Stimulated activated CD8-positive, alpha-beta memory T cell treated with anti-CD3 and anti-CD28 coated beads, Interleukin-4, amount 100 ng/mL, for 4 hours (primary cell): ENCODE measurements around the gene PIEZO2.

Experiments
- DNase-seq, 2 donors: peaks; one replicate each; pipeline ENCODE4 v3.0.0-alpha.2; 2020; ENCODE audit warnings: low read depth in 2 of 2, low spot score in 1 of 2

Gene PIEZO2

DNA sequence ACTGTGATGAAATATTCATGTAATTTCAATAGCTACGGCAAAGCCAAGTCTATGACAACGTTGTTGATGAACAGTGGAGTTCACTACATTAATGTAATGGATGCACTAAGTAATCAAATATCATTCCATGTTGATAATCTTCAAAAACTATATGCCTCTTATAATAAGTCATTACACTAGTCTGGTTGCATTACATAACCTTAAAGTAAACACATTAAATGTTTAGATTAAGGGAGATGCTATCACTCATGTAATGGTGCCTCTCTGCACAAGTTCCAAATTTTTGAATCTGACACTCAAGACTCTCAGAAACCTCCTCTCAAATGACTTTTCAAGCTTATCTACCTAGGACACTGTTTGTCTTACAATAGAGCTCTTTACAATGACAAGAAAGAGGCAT, 35.4 kb downstream of the PIEZO2 start:
- no peak for DNase-seq

DNA sequence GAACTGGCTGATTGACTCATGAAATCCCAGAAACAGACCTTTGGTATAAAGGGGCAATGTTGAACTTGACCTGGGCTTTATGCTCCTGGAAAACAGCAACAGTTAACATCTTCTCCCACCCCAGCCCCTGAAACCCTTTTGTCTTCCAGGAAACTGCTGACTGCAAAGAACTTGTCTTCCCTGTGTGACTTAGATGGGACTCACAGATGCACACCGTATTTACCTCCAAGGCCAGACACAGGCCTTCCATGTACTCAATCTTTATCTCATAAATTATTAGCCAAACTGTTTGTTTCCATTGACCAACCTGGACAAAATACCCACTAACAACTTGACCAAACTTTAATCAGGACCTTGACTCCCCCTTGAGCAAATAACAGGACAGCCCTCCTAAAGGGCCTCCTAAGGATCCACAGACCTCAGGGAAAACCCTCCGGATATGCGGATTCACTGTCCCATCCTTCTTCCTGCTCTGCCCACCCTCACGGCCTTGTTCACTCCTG, 36.3 kb downstream of the PIEZO2 start:
- DNase-seq: no peak

DNA sequence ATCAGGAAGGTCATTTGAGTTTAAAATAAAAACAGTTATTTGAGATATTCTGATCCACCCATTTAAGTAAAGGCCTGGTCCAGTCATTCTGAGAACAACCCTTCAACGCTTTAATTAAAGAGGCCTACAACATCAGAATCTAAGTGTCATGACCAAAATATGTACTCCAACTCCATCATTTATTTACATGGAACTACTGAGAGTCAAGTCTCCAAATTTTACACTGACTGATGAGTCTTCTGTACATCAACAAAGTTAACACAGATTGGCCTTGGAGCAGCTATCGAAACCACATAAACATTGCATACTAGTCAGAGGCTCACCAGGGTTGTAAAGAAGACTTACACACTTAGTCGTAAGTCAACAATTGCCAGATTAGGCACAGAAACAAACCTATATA, 37.1 kb downstream of the PIEZO2 start:
- DNase-seq: no peak

DNA sequence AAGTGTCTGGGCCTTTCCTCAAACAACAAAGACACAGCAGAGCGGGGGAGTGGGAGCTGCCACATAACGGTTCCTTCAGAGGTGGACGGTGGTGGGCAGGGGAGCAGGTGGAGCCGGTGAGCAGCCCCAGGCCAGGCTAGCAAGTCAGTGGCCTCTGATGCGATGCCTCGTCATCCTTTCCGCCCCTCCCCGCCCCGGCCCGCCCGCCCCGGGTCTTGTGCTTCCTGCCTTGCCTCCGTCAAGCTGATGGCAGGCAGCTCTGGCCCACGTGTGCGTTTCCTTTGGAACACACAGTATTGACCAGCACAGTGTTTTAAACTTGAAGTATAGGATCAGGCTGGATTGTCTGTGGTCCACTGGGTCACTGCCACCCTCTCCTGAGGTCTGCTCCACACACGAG, 38.9 kb downstream of the PIEZO2 start:
- DNase-seq: no peak

DNA sequence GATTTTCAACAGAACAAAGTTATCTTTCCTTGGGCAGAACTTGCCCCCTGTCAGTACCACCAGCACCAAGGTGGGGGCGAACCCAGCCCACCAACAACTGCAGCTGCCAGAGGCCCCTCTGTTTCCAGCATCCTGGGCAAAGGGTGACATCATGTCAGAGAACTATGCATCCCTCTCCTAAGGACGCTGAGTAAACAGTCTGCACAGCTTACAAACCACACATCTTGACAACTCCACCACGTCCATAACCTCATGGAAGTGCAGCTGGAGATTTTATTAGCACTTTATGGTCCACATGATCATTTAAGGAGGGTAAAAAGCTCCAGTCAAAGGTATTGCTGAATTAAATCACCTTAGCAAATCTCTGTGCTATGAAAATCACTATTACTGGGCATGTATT, 40.4 kb downstream of the PIEZO2 start:
- DNase-seq: no peak

DNA sequence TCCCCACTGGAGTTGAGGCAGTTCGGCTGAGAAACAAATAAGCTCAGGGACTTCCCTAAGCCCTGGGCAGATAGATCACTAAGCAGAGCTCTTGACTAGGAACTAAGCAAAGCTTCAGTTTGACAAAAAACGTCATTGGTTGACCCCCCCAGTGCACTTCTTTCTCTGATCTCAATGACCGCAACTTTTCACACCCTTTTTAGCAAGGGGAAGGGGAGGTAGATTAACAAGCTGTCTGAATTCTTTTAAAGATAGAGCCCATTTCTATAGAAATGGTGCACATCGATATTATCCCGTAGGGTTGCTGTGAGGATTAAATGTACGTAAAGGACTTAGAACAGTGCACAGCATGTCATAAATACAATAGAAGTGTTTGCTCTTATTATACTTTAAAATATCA, 42.5 kb downstream of the PIEZO2 start:
- no peak for DNase-seq

DNA sequence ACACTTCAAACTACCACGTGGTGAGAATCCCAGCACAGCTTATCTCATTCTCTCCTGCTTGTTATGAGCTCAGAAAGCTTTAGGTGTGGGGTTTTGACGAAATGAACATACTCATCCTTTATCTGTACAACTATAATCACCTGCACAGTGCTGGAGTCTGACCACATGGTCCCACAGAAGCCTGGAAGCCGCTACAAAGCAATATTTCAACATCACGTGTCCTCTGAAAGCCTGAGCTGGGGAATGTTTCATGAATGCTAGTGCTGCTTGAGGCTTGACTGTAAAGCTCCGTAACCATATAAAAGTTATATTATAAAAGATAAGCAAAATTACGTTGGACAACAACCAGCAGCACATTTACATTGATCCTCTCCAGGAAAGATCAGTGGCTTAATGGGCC, 43.9 kb downstream of the PIEZO2 start:
- no peak for DNase-seq

DNA sequence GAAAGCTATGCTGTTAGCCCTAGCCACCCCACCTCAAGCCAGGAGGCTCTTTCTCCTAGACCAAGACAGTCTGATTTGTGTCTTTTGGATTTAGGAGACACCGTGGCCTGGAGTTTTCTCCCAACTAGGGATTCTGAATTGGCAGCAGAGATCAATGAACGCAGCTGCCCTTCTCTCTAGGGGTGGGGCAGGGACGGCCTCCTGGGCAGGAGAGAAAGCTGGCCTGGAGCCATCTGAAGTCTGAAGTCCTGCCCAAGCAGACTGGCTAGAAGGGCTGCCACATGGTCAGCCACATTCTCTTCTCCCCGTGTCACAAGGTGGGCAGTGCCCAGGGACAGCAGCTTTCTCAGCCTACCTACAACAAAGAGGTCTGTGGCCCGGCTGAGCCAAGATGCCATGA, 45.1 kb downstream of the PIEZO2 start:
- no peak for DNase-seq

DNA sequence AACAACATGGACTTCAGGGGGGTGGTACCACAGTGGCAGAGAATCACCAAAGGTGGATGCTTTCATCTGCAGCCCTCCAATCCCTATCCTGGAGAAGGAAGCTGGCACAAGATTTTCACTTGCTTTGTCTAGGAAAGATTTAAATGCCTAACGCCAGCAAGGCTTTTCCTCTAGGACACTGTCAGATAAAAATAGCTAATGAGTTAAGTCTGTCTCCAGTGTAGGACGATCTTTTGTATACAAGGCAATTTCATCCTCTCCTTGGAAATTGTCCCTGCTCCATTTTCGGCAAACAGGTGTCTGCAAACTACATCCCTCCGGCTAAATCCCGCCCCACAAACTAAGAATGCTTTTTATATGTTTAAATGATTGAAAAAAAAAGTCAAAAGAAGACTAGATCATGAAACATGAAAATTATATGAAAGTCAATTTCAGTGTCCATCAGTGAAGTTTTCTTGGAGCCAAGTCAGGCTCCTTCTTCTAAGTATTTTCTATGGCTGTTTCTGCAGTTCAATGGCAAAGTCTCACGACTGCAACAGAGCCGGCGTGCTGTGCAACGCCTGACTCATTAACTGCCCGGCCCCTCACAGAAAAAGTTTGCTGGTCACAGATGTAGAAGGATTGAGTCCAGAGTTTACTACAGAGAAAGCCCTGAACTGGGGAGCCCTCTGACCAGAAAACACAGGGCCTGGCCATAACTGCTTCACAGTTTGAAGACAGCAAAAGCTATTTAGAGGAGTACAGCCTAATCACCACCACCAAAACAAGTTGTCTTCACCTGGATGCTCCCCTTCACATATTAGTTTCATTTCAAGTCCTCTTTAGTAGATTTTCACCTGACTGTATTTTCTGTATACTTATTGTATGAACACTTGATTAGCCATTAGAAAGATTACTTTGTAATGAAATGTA, 52.3 kb downstream of the PIEZO2 start:
- DNase-seq: no peak

DNA sequence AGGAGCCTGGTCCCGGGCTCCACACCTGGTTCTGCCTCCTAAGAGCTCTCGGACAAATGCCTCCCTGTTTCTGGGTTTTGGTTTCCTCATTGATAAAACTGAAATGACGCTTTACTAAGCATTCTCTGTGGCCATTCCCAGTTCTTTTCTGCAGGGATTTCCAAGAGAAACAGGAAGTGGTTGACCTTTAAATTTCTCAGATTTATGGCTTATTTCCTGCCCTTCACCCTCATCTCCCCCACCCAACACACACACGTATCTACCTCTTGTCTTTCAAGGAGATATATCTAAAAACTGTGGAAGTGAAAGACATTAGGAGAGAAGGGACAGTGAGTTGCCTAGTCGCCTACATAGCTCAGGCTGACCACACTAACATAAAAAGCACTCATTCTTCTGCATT, 53.0 kb downstream of the PIEZO2 start:
- DNase-seq: no peak

DNA sequence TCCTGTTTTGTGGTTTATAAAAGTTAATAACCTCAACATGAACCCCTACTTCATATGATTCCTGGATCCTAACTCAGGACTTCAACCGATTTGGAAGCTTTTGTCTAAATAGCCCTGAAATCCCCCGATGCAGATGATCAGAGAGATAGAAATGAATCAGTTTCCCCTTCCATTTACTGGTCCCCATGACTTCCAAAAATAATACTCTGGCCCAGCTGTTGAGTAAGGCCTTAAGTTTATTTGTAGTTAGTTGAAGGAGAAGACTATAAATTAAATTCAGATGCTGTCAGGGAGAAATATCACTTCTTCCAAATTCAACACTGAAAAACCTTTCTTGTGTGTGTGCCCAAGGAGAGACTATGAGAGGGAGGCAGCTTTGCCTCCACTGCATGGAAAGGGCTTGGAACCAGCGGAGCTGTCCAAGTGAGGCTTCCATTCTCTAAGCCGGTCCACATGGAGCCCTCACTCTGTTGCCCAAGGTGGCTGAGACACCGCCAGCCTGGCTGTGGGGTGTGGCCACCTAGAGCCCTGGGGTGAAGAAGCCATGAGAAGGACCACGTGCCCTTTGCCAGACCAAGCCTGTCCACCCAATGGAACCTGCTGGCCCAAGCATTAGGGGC, 53.6 kb downstream of the PIEZO2 start:
- DNase-seq: no peak

DNA sequence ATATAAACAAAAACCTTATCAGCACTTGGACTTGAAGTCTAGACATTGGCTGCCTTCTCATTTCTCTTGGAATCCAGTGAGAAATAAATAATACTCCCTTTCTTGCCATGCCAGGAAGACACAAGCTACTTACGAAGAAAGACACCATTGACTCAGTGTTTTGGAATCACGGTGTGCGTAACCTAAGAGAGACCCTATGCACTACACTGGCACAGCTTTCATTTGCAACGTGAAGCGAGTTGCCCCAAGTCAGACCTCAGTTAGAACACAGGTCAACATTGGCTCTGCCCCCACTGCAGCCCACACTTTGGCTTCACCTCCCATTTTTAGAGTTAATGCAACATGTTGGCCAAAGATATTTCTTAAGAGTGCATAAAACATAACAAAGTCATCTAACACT, 54.2 kb downstream of the PIEZO2 start:
- DNase-seq: no peak

DNA sequence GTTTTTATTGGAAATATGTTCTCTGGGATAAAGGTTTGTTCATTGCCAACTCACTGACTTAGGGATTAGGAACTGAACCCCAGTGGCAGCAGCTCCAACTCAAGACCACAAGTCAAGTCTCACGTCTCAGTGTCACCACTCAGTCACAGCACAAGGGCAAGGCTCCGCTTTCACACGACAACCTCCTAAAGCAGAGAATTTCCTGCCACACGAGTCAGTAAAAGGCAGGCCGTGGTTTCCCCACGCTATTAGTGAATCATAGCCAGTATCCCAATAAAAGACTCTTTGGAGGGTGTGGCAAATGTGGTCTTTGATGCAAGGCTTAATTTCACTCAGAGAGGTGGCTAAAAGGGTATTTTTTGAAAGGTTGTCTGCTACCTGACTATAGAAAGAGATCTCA, 57.6 kb downstream of the PIEZO2 start:
- no peak for DNase-seq

DNA sequence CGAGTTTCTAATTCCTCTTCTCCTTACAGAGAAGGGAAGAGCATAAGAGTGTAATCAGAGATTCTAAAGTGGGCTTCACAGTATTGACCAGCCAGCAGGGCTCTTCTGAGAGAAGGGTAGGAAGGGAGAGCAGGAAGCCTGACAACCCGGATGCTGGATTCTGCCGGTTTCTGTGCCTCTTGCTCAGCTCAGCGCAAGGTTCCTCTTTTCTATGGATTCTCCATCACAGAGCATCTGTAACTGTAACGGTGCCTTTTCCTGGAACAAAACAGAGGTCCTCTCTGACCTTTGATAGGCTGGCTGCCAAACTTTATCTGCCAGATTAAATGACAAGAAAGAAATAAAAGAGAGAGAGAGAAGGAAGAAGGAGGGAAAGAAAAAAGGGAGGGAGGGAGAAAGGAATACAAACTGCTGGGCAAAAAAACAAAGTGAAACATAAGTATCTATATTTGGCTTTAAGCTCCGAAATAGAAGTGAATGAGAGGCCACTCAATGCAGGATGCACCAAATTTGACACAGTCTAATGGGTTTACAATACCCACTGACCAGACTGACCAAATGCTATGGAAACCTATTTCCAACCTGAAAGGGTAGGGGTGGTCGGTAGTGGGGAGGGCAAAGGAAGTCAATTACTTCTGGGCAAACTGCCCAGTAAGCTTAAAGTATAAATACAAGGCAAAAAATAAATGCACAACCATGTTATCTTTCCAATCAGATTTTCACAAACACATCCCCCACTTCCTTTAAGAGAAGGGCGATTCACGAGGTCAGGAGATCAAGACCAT, 59.2 kb downstream of the PIEZO2 start:
- no peak for DNase-seq

DNA sequence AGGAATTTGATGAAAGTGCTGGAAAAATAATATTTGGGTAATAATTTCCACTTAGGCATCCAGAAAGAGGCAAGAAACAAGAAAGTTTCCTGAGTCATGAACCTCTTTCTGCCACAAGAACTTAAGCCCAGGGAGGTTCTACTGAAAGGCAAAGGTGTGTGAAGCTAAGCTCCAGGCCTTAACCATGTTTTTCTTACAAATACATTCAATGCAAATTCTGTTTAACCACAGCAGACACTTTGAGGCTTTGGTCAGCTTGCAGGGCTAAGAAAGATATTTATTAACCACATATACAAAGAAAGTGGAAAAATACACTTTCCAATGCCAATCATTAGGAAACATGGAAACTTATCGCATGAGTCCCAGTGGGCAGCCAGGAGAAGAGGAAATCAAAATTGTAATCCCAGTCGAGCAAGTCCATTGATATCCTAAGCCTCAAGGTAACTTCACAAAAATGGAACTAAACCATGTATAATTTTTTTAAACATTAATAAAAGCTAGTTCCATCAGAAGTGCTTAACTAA, 68.3 kb downstream of the PIEZO2 start:
- no peak for DNase-seq

DNA sequence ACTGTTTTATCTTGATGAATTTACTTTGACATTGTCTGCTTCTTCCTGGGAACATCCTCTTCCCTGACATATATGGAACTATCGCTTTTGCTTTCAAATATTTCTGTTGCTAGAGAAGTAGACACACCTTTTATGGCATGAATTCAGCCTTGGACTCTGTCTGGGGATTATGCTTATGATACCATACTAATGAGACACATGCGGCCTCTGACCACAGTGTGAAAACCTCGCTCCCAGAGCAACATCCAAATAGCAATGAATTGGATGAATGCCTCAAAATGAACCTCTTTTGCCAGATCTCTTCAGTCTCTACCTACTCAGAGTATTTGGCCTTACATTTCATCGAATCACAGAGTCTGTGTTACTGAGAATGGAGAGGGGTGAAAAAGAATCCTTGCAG, 70.9 kb downstream of the PIEZO2 start:
- DNase-seq: no peak

DNA sequence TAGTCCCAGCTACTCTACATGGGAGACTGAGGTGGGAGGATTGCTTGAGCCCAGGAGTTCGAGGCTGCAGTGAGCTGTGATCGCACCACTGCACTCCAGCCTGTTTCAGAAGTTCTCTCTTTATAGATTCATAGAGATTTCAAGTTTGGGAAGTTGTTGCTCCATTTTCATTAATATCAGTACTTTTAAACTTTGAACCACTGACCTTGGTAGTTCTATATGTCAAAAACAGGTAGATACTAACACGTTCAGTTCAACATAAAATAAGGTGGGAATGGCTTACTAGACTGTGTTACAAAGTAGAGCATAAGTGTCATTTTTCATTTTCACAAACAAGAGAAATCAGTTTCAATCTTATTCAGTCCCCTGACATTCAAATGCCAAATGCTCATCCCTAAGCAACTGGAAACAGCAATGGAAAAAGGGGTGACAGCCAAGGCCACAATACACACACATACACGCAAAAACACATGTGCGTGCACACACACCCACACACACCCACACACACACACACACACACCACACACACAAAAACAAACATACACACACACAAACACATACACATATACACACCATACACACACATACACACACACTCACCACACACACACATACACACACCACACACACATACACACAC, 71.7 kb downstream of the PIEZO2 start:
- DNase-seq: no peak

DNA sequence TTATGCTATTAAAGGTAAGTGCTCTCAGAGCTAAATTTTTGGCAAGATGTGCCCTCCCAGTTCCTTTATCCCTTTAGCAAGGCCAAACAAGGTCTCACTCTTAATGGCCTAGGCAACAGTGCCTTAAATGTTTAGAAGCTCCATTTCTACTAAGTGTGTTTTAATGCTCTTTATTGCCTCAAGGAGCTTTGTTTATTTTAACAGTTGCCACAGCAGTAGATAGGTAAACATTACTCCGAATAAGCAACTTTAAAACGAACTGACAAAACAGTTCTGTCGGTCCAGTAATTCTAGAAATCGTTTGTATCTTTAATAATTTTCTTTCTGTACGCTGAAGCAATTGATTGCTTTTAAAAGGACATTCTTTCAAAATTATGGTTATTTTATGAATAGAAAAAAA, 74.5 kb downstream of the PIEZO2 start:
- no peak for DNase-seq

DNA sequence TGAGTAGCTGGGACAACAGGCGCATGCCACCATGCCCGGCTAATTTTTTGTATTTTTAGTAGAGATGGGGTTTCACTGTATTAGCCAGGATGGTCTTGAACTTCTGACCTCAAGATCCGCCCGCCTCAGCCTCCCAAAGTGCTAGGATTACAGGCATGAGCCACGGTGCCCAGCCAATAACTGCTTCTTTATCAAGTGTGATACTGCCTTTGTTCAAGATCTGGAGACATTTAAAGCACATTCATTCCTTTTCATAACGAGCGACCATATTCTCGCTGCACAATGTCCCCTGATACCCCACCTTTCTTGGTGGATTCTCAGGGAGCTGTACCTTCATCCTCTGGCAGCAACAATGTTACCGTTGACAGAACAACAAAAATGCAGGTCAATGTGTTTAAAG, 75.4 kb downstream of the PIEZO2 start:
- DNase-seq: no peak

DNA sequence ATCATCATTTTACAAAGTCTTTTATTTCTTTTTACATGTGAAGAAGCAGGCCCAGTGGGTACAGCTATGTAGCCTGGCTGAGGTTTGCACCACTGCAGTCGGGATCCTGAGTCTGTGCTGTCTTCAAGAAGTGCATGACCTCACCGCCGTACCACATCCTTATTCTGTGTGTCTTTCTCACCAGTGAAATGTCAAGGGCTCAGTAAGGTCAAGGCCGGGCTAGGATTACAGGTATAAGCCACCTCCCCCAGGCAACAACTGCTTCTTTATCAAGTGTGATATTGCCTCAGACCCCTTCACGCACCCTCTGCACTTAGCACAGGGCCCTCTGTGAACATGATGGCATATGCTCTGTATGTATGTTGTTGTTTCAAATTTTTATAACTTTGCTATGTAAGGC, 76.7 kb downstream of the PIEZO2 start:
- no peak for DNase-seq

DNA sequence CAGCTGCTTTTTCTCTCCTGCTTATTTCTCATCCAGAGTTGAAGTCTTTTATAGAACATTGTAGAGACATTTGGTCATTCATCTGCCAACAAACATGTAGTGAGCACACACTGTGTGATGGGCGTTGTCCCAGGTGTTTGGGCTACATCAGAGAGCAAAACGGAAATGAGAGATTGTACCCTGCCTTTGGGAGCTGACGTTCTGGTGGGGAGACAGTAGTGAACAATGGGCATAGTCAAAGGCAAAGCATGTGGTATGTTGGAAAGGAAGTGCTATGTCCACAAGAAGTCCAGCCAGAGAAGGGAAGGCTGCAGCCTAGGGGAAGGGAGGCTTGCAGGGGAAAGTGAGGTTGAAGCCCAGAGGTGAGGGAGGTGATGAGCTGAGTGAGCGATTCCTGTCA, 78.1 kb downstream of the PIEZO2 start:
- no peak for DNase-seq
